GM23338 (cell line): ENCODE results near the gene KMT2C. TPM values are rescaled to one million over a fixed set of nuclear protein-coding genes. Genes with fewer than 3 reads are reported as not detected.

ENCODE experiments used
- ATAC-seq: fragments of 200-7000 bp; cut with Tn5 transposase; 3 replicates; pipeline ENCODE4 v1.9.1; 2020
- DNase-seq: peaks from one replicate; pipeline ENCODE4 v3.0.0-alpha.2; 2015; ENCODE audit warnings: low spot score
- H2AFZ ChIP-seq: fragments of 200-600 bp; sonication (generic); 2 replicates; pipeline ENCODE4 v1.8.0; 2016; ENCODE audit warnings: antibody characterized with exemption, mild to moderate bottlenecking, moderate library complexity
- H3F3A ChIP-seq: fragments of 200-600 bp; sonication (generic); replicated peaks from 2 replicates; pipeline ENCODE4 v1.8.0; 2017; ENCODE audit warnings: antibody characterized with exemption, mixed run types, low read depth
- H3K27ac ChIP-seq: fragments of 200-600 bp; sonication (generic); 2 replicates; pipeline ENCODE4 v1.6.1; 2016; ENCODE audit warnings: low read depth
- H3K27me3 ChIP-seq: fragments of 200-600 bp; sonication (generic); 2 replicates; pipeline ENCODE4 v1.8.0; 2016; ENCODE audit warnings: mild to moderate bottlenecking, mixed run types, moderate library complexity; ENCODE audit not compliant: insufficient read depth
- H3K36me3 ChIP-seq: fragments of 200-600 bp; sonication (generic); 2 replicates; pipeline ENCODE4 v1.8.0; 2016; ENCODE audit warnings: mild to moderate bottlenecking; ENCODE audit not compliant: insufficient read depth
- H3K4me1 ChIP-seq: fragments of 200-600 bp; sonication (generic); 2 replicates; pipeline ENCODE4 v1.8.0; 2016; ENCODE audit warnings: mild to moderate bottlenecking, moderate library complexity; ENCODE audit not compliant: insufficient read depth
- H3K4me2 ChIP-seq: fragments of 200-600 bp; sonication (generic); 2 replicates; pipeline ENCODE4 v1.7.1; 2017; ENCODE audit warnings: mixed run types
- H3K4me3 ChIP-seq: fragments of 200-600 bp; sonication (generic); 2 replicates; pipeline ENCODE4 v1.6.1; 2016; ENCODE audit warnings: mixed run types
- H3K79me2 ChIP-seq: fragments of 200-600 bp; sonication (generic); replicated peaks from 2 replicates; pipeline ENCODE4 v1.8.0; 2017; ENCODE audit warnings: mild to moderate bottlenecking; ENCODE audit not compliant: insufficient read depth
- H3K9me2 ChIP-seq: fragments of 200-600 bp; sonication (generic); 2 replicates; pipeline ENCODE4 v1.8.0; 2017; ENCODE audit not compliant: insufficient read depth
- H4K20me1 ChIP-seq: fragments of 200-600 bp; sonication (generic); replicated peaks from 2 replicates; pipeline ENCODE4 v1.8.0; 2017; ENCODE audit warnings: mild to moderate bottlenecking; ENCODE audit not compliant: insufficient read depth
- H3K27ac Mint-ChIP-seq: 2 replicates; pipeline ENCODE4 v1.8.0; 2020; ENCODE audit warnings: inconsistent platforms, mild to moderate bottlenecking, moderate library complexity, mixed read lengths
- H3K27me3 Mint-ChIP-seq: 3 replicates; pipeline ENCODE4 v1.8.0; 2022; ENCODE audit warnings: low read depth, mild to moderate bottlenecking, moderate library complexity, mixed read lengths, inconsistent platforms; ENCODE audit not compliant: insufficient read depth, poor library complexity
- H3K36me3 Mint-ChIP-seq: 3 replicates; pipeline ENCODE4 v1.8.0; 2021; ENCODE audit warnings: low read depth, mild to moderate bottlenecking, inconsistent platforms, moderate library complexity, mixed read lengths
- H3K4me1 Mint-ChIP-seq: 3 replicates; pipeline ENCODE4 v1.8.0; 2020; ENCODE audit warnings: mild to moderate bottlenecking, inconsistent platforms, mixed read lengths
- H3K4me3 Mint-ChIP-seq: 3 replicates; pipeline ENCODE4 v1.8.0; 2021; ENCODE audit warnings: moderate library complexity, mild to moderate bottlenecking, inconsistent platforms, mixed read lengths
- H3K9me3 Mint-ChIP-seq: 3 replicates; pipeline ENCODE4 v1.8.0; 2020; ENCODE audit warnings: moderate library complexity, mild to moderate bottlenecking, inconsistent platforms, mixed read lengths
- CREB1 ChIP-seq: fragments of 250-450 bp; sonication (Bioruptor Pico); IDR thresholded peaks from 2 replicates; pipeline ENCODE4 v1.5.0; 2020; ENCODE audit warnings: low read depth, mild to moderate bottlenecking, moderate library complexity
- CTCF ChIP-seq, 2 experiments: fragments of 200-600 bp in 1 of 2; sonication (generic) in 1 of 2; conservative IDR thresholded peaks; 2 replicates each; pipeline versions ENCODE4 v1.5.1 to v1.6.1; 2016 to 2017; ENCODE audit warnings: antibody characterized with exemption in 2 of 2, low read depth in 2 of 2, mild to moderate bottlenecking in 2 of 2, moderate library complexity in 1 of 2
- ETS1 ChIP-seq: IDR thresholded peaks from 2 replicates; pipeline ENCODE4 v1.6.1; 2016; ENCODE audit warnings: antibody characterized with exemption
- EZH2 ChIP-seq: fragments of 200-600 bp; sonication (generic); IDR thresholded peaks from one replicate; pipeline ENCODE4 v1.8.0; 2017; ENCODE audit warnings: antibody characterized with exemption, mild to moderate bottlenecking, low read depth; ENCODE audit not compliant: unreplicated experiment
- EZH2phosphoT487 ChIP-seq: fragments of 200-600 bp; sonication (generic); IDR thresholded peaks from one replicate; pipeline ENCODE4 v1.8.1; 2018; ENCODE audit warnings: antibody characterized with exemption; ENCODE audit not compliant: unreplicated experiment
- JUNB ChIP-seq: IDR thresholded peaks from one replicate; pipeline ENCODE4 v1.6.1; 2016; ENCODE audit warnings: antibody characterized with exemption; ENCODE audit not compliant: unreplicated experiment
- NANOG ChIP-seq: IDR thresholded peaks from 2 replicates; pipeline ENCODE4 v1.6.1; 2016; ENCODE audit warnings: antibody characterized with exemption, borderline replicate concordance
- POLR2AphosphoS5 ChIP-seq: IDR thresholded peaks from 2 replicates; pipeline ENCODE4 v1.6.1; 2016; ENCODE audit warnings: antibody characterized with exemption, low read depth
- REST ChIP-seq: IDR thresholded peaks from one replicate; pipeline ENCODE4 v1.6.1; 2018; ENCODE audit warnings: antibody characterized with exemption; ENCODE audit not compliant: unreplicated experiment
- STAT1 ChIP-seq: IDR thresholded peaks from one replicate; pipeline ENCODE4 v1.6.1; 2016; ENCODE audit warnings: antibody characterized with exemption; ENCODE audit not compliant: unreplicated experiment
- ZNF114 ChIP-seq: fragments of 250-450 bp; sonication (Bioruptor Pico); IDR thresholded peaks from 2 replicates; pipeline ENCODE4 v1.5.0; 2020; ENCODE audit warnings: mild to moderate bottlenecking, moderate library complexity
- ZNF331 ChIP-seq: fragments of 250-450 bp; sonication (Bioruptor Pico); IDR thresholded peaks from 2 replicates; pipeline ENCODE4 v1.5.0; 2020; ENCODE audit warnings: low read depth, mild to moderate bottlenecking, moderate library complexity
- ZNF462 ChIP-seq: fragments of 250-450 bp; sonication (Bioruptor Pico); IDR thresholded peaks from 2 replicates; pipeline ENCODE4 v1.5.0; 2020; ENCODE audit warnings: mild to moderate bottlenecking, moderate library complexity
- polyA plus RNA-seq: library from polyadenylated mRNA; unstranded; fragments of >200 nt; fragmentation: Nextera tagmentation; extraction: Ambion mirVana; gene quantifications from 2 replicates; pipeline ENCODE4 v1.2.1, GENCODE V29; 2016
- total RNA-seq: library from RNA; depleted of rRNA; stranded (reverse); fragments of >200 nt; shearing (Covaris generic); gene quantifications from 2 replicates; pipeline ENCODE4 v1.2.3, GENCODE V29; 2014

Gene KMT2C
- total and polyA plus RNA-seq, 2 experiments from 2014 or later, result 11.4 to 39.0 TPM

- Histone ChIP-seq H4K20me1 (no peaks in the 10 kb centered on the region), H3K27me3 (no peaks in the 10 kb centered on the region), H3K9me2 (no peaks in the 10 kb centered on the region), H3K4me1 (no peaks in the 10 kb centered on the region), H2AFZ (no peak overlapping the region), H3F3A (no peaks in the 10 kb centered on the region), H3K4me2 (no peak overlapping the region), H3K79me2 (no peaks in the 10 kb centered on the region), H3K36me3 (no peaks in the 10 kb centered on the region), H3K4me3 (no peak overlapping the region), H3K27ac (no peak overlapping the region)
- peaks cover 10% of the 10 kb centered on the region for H3K27me3 Mint-ChIP-seq
- ATAC-seq (no peak), DNase-seq (no peak)
- no peak overlapping the region for H3K27ac Mint-ChIP-seq
- no peak overlapping the region for H3K4me3 Mint-ChIP-seq
- TF ChIP-seq STAT1 (no peak), NANOG (no peak), JUNB (no peak), POLR2AphosphoS5 (no peak), CTCF (conservative IDR thresholded peaks at IDR 0.05; ENCODE audit: low read depth in 2 of 2) (no peak), CREB1 (no peak), ZNF331 (CRISPR knock-in tag) (no peak), EZH2phosphoT487 (no peak), ZNF114 (CRISPR knock-in tag) (no peak), REST (no peak), ZNF462 (CRISPR knock-in tag) (no peak), EZH2 (no peak), ETS1 (no peak)
- H3K36me3 Mint-ChIP-seq, result peaks cover 44% of the 10 kb centered on the region
- H3K4me1 Mint-ChIP-seq, result no peaks in the 10 kb centered on the region; the same call in 1 of the 3 replicates
- H3K9me3 Mint-ChIP-seq, result peaks cover 5% of the 10 kb centered on the region; the same call in 2 of the 3 replicates
These were observed 308.6 kb downstream of the KMT2C start for GRCh38 chr7:152127229-152127628.
